ENCODE measurements around the gene CENPX.

DNA sequence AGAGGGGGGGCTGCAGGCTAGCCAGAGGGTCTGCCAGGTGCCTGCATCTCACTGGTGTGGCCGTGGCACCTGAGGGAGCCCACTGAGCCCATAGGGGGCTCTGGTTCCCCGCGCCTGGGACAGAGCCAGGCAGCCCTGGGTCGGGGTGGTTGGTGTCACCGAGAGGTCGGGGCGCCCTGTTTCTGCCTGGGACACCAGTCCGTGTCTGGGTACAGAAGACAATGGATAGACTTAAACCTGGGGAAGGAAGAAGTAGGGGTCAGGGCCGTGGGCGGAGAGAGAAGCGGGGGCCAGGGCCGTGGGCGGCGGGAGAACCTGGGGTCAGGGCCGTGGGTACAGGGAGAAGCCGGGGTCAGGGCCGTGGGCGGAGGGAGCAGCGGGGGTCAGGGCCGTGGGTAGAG is 25.9 kb upstream of the CENPX start:
- TF ChIP-seq, protein P1, sequence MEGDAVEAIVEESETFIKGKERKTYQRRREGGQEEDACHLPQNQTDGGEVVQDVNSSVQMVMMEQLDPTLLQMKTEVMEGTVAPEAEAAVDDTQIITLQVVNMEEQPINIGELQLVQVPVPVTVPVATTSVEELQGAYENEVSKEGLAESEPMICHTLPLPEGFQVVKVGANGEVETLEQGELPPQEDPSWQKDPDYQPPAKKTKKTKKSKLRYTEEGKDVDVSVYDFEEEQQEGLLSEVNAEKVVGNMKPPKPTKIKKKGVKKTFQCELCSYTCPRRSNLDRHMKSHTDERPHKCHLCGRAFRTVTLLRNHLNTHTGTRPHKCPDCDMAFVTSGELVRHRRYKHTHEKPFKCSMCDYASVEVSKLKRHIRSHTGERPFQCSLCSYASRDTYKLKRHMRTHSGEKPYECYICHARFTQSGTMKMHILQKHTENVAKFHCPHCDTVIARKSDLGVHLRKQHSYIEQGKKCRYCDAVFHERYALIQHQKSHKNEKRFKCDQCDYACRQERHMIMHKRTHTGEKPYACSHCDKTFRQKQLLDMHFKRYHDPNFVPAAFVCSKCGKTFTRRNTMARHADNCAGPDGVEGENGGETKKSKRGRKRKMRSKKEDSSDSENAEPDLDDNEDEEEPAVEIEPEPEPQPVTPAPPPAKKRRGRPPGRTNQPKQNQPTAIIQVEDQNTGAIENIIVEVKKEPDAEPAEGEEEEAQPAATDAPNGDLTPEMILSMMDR (IDR thresholded peaks at IDR 0.05; ENCODE audit: low read depth, low read length), result no peak
- no peak for TF ChIP-seq EZH2phosphoT487 (IDR thresholded peaks at IDR 0.05; ENCODE audit: low read depth)

Measured in OCI-LY3 (cell line).